NCI-H187 treated with DMSO at 0.1 percent for 48 hours (cell line): ENCODE measurements around the gene ATP13A2.
"Not testable (repeated sequence)": the region's sequence is repeated elsewhere in the genome, so short reads cannot be mapped to it uniquely, and the experiment has no call there.

ENCODE experiments used
- DNase-seq: peaks from one replicate; lab custom pipeline; 2025; lab: John Stamatoyannopoulos, UW

Gene ATP13A2

GRCh38 chr1:16978139-16978538, 33.6 kb downstream of the ATP13A2 start:
- DNase-seq: no peak

- no peak for DNase-seq
These were observed 34.4 kb downstream of the ATP13A2 start for GRCh38 chr1:16977377-16977776.

GRCh38 chr1:16976966-16977365, 34.8 kb downstream of the ATP13A2 start:
- DNase-seq: no peak

GRCh38 chr1:16975838-16976237, 35.9 kb downstream of the ATP13A2 start:
- DNase-seq: no peak

- no peak for DNase-seq
These were observed 36.5 kb downstream of the ATP13A2 start for GRCh38 chr1:16975211-16975610.

GRCh38 chr1:16973215-16973614, 38.5 kb downstream of the ATP13A2 start:
- DNase-seq: no peak

- no peak for DNase-seq
These were observed 39.4 kb downstream of the ATP13A2 start for GRCh38 chr1:16972189-16972895.

- no peak for DNase-seq
These were observed 40.2 kb downstream of the ATP13A2 start for GRCh38 chr1:16971341-16972188.

GRCh38 chr1:16970132-16970910, 41.4 kb downstream of the ATP13A2 start:
- DNase-seq: no peak

- no peak for DNase-seq
These were observed 42.1 kb downstream of the ATP13A2 start for GRCh38 chr1:16969651-16970050.

- no peak for DNase-seq
These were observed 42.6 kb downstream of the ATP13A2 start for GRCh38 chr1:16969057-16969611.

GRCh38 chr1:16968372-16968771, 43.4 kb downstream of the ATP13A2 start:
- no peak for DNase-seq

- DNase-seq: no peak
These were observed 43.8 kb downstream of the ATP13A2 start for GRCh38 chr1:16967962-16968361.

GRCh38 chr1:16967095-16967575, 44.6 kb downstream of the ATP13A2 start:
- DNase-seq: no peak

- DNase-seq: no peak
These were observed 45.4 kb downstream of the ATP13A2 start for GRCh38 chr1:16966282-16966681.

GRCh38 chr1:16965486-16966067, 46.2 kb downstream of the ATP13A2 start:
- DNase-seq: no peak

- DNase-seq: not testable (repeated sequence)
These were observed 47.6 kb downstream of the ATP13A2 start for GRCh38 chr1:16964169-16964568.

- no peak for DNase-seq
These were observed 50.2 kb downstream of the ATP13A2 start for GRCh38 chr1:16961297-16962133.

- DNase-seq: no peak
These were observed 51.0 kb downstream of the ATP13A2 start for GRCh38 chr1:16960560-16961296.

GRCh38 chr1:16958475-16958874, 53.3 kb downstream of the ATP13A2 start:
- DNase-seq: no peak
